Hepatocyte (in vitro differentiated cells): Measurements from ENCODE around the gene NEUROD6. TPM values are rescaled to one million over a fixed set of nuclear protein-coding genes. Genes with fewer than 3 reads are reported as not detected.
A peak's percentile ranks its signal among the peaks of the same experiment; 100 is the strongest.

Experiments
- DNase-seq: peaks from one replicate; pipeline ENCODE4 v3.0.0-alpha.2; 2016; ENCODE audit warnings: low spot score
- H2AFZ ChIP-seq: fragments of 200-600 bp; sonication (generic); 2 replicates; pipeline ENCODE4 v1.6.0; 2016; ENCODE audit warnings: antibody characterized with exemption, mild to moderate bottlenecking
- H3K27ac ChIP-seq: fragments of 200-600 bp; sonication (generic); 2 replicates; pipeline ENCODE4 v1.5.1; 2016; ENCODE audit warnings: mild to moderate bottlenecking
- H3K27me3 ChIP-seq: fragments of 200-600 bp; sonication (generic); 2 replicates; pipeline ENCODE4 v1.6.1; 2016
- H3K36me3 ChIP-seq: fragments of 200-600 bp; sonication (generic); replicated peaks from 2 replicates; pipeline ENCODE4 v1.5.1; 2016; ENCODE audit warnings: low read depth; ENCODE audit not compliant: insufficient read depth
- H3K4me1 ChIP-seq: fragments of 200-600 bp; sonication (generic); 2 replicates; pipeline ENCODE4 v1.5.1; 2016; ENCODE audit warnings: mild to moderate bottlenecking, moderate library complexity; ENCODE audit not compliant: insufficient read depth
- H3K4me2 ChIP-seq: fragments of 200-600 bp; sonication (generic); 2 replicates; pipeline ENCODE4 v1.6.0; 2016
- H3K4me3 ChIP-seq: fragments of 200-600 bp; sonication (generic); 2 replicates; pipeline ENCODE4 v1.5.1; 2016; ENCODE audit warnings: mild to moderate bottlenecking
- H3K79me2 ChIP-seq: fragments of 200-600 bp; sonication (generic); 2 replicates; pipeline ENCODE4 v1.6.0; 2017; ENCODE audit warnings: mild to moderate bottlenecking
- H3K9me2 ChIP-seq: fragments of 200-600 bp; sonication (generic); replicated peaks from 2 replicates; pipeline ENCODE4 v1.6.0; 2017; ENCODE audit warnings: mild to moderate bottlenecking; ENCODE audit not compliant: insufficient read depth
- H3K9me3 ChIP-seq: fragments of 200-600 bp; sonication (generic); 2 replicates; pipeline ENCODE4 v1.5.1; 2016; ENCODE audit warnings: low read depth, mild to moderate bottlenecking
- H4K20me1 ChIP-seq: fragments of 200-600 bp; sonication (generic); 2 replicates; pipeline ENCODE4 v1.6.0; 2016; ENCODE audit warnings: mild to moderate bottlenecking; ENCODE audit not compliant: insufficient read depth, poor library complexity, severe bottlenecking
- EZH2 ChIP-seq: fragments of 200-600 bp; sonication (generic); IDR thresholded peaks from 2 replicates; pipeline ENCODE4 v1.6.1; 2016; ENCODE audit warnings: antibody characterized with exemption, mild to moderate bottlenecking, borderline replicate concordance
- EZH2phosphoT487 ChIP-seq: fragments of 200-600 bp; sonication (generic); IDR thresholded peaks from one replicate; pipeline ENCODE4 v1.6.1; 2018; ENCODE audit warnings: antibody characterized with exemption, mild to moderate bottlenecking, low read depth, moderate library complexity; ENCODE audit not compliant: unreplicated experiment, severe bottlenecking
- WGBS: methylation state at CpG from one replicate; pipeline ENCODE4 v1.1.6; 2016; ENCODE audit warnings: low lambda C conversion rate; ENCODE audit errors: missing lambda C conversion rate; 5-methylcytosine and 5-hydroxymethylcytosine counted together
- polyA plus RNA-seq: library from polyadenylated mRNA; unstranded; fragments of >200 nt; fragmentation: Nextera tagmentation; extraction: Ambion mirVana; gene quantifications from 2 replicates; pipeline ENCODE4 v1.2.1, GENCODE V29; 2016
- total RNA-seq: library from RNA; depleted of rRNA; stranded (reverse); fragments of >200 nt; gene quantifications from 2 replicates; pipeline ENCODE4 v1.2.3, GENCODE V29; 2014
- TF ChIP-seq, protein P1 (sequence below): fragments of 200-600 bp; sonication (generic); IDR thresholded peaks from 2 replicates; pipeline ENCODE4 v1.5.1; 2016; ENCODE audit warnings: antibody characterized with exemption, mild to moderate bottlenecking; ENCODE audit not compliant: poor library complexity

NEUROD6 gene
- total RNA-seq (not detected in 2 replicates), polyA plus RNA-seq (not detected in 2 replicates)

GRCh38 chr7:31340603-31341002 lies at the start of gene NEUROD6:
Gene NEUROD6 (minus strand): TSS chr7:31340726. CDS start chr7:31339268, 1,458 bp downstream.
- H3K27me3 ChIP-seq, result peaks cover 38% of the 10 kb centered on the region
- TF ChIP-seq EZH2phosphoT487 (no peak), EZH2 (no peak)
- TF ChIP-seq, protein P1, sequence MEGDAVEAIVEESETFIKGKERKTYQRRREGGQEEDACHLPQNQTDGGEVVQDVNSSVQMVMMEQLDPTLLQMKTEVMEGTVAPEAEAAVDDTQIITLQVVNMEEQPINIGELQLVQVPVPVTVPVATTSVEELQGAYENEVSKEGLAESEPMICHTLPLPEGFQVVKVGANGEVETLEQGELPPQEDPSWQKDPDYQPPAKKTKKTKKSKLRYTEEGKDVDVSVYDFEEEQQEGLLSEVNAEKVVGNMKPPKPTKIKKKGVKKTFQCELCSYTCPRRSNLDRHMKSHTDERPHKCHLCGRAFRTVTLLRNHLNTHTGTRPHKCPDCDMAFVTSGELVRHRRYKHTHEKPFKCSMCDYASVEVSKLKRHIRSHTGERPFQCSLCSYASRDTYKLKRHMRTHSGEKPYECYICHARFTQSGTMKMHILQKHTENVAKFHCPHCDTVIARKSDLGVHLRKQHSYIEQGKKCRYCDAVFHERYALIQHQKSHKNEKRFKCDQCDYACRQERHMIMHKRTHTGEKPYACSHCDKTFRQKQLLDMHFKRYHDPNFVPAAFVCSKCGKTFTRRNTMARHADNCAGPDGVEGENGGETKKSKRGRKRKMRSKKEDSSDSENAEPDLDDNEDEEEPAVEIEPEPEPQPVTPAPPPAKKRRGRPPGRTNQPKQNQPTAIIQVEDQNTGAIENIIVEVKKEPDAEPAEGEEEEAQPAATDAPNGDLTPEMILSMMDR, result no peak
- H3K27ac ChIP-seq, result no peak within 1 kb of the TSS
- H3K9me2 ChIP-seq, result no peaks in the 10 kb centered on the region
- no peak for DNase-seq
- H2AFZ ChIP-seq, result no peak within 1 kb of the TSS
- 90% methylated on average over 6 of the region's 6 CpGs for WGBS
- peak within 1 kb of the TSS; percentile 30 for H3K4me2 ChIP-seq
- no peaks in the 10 kb centered on the region for H3K9me3 ChIP-seq
- H3K79me2 ChIP-seq, result no peaks in the 10 kb centered on the region
- H3K4me3 ChIP-seq, result no peak within 1 kb of the TSS
- no peaks in the 10 kb centered on the region for H4K20me1 ChIP-seq
- no peaks in the 10 kb centered on the region for H3K36me3 ChIP-seq
- no peaks in the 10 kb centered on the region for H3K4me1 ChIP-seq

- no peaks in the 10 kb centered on the region for H3K9me2 ChIP-seq
- H3K79me2 ChIP-seq, result no peaks in the 10 kb centered on the region
- H3K9me3 ChIP-seq, result no peaks in the 10 kb centered on the region
- no peaks in the 10 kb centered on the region for H3K36me3 ChIP-seq
- no peak overlapping the region for H2AFZ ChIP-seq
- H4K20me1 ChIP-seq, result no peaks in the 10 kb centered on the region
- no peak overlapping the region for H3K4me2 ChIP-seq
- no peak for DNase-seq
- TF ChIP-seq EZH2 (no peak), EZH2phosphoT487 (no peak)
- TF ChIP-seq, protein P1, result no peak
- 32% methylated on average over 4 of the region's 4 CpGs for WGBS
- H3K27me3 ChIP-seq, result no peaks in the 10 kb centered on the region
- H3K27ac ChIP-seq, result no peak overlapping the region
- no peak overlapping the region for H3K4me3 ChIP-seq
- H3K4me1 ChIP-seq, result no peaks in the 10 kb centered on the region
Observed at GRCh38 chr7:31384466-31384865, 43.9 kb upstream of the NEUROD6 start.

- no peaks in the 10 kb centered on the region for H3K9me2 ChIP-seq
- TF ChIP-seq EZH2phosphoT487 (no peak), EZH2 (no peak)
- TF ChIP-seq, protein P1, result no peak
- no peaks in the 10 kb centered on the region for H3K4me1 ChIP-seq
- H3K9me3 ChIP-seq, result no peaks in the 10 kb centered on the region
- no peak for DNase-seq
- H3K36me3 ChIP-seq, result no peaks in the 10 kb centered on the region
- no peaks in the 10 kb centered on the region for H3K27me3 ChIP-seq
- no peak overlapping the region for H3K4me3 ChIP-seq
- no peak overlapping the region for H3K27ac ChIP-seq
- no peaks in the 10 kb centered on the region for H3K79me2 ChIP-seq
- no peaks in the 10 kb centered on the region for H4K20me1 ChIP-seq
- WGBS, result 86% methylated on average over 2 of the region's 2 CpGs
- H3K4me2 ChIP-seq, result no peak overlapping the region
- H2AFZ ChIP-seq, result no peak overlapping the region
Observed at GRCh38 chr7:31382722-31383121, 42.2 kb upstream of the NEUROD6 start.
